ENCODE data around the gene CCDC177. TPM values are rescaled to one million over a fixed set of nuclear protein-coding genes. Genes with fewer than 3 reads are reported as not detected.

The CCDC177 gene
- total RNA-seq, 1 experiment from 2014 or later = 0.09 TPM

DNA sequence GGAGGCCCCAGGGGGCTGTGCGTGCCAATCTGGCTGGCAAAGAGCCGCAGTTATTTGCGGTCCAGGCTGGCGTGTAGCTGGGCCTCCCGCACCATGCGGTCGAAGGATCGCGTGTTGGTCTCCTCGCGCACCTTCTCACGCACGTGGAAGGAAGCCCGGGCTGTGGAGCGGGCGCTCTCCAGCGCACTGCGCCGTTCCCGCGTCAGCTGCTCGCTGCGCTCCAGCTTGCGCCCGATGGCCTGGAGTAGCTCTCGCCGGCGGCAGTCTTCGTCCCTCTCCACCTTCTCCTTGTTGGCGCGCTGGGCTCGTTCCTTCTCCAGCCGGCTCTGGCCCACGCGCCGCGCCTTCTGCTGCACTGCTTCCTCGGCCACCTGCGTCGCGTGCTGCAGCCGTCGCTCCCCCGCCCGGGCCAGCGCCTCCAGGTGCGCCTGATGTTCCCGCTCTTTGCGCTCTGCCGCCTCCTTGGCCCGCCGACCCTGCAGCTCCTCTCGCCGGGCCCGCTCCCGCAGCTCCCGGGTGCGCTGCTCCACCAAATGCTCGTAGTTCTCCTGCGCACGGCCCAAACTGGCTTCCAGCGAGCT is 3.1 kb downstream of the CCDC177 start:
- Histone ChIP-seq H3K4me3 (ENCODE audit: low read depth, low read length, poor library complexity, severe bottlenecking) (peak overlapping the region; percentile 38), H3K4me1 (ENCODE audit: insufficient read depth, low read length, poor library complexity, severe bottlenecking) (peaks cover 21% of the 10 kb centered on the region), H3K36me3 (ENCODE audit: insufficient read depth, low read length, poor library complexity, severe bottlenecking) (no peaks in the 10 kb centered on the region), H3K27me3 (replicated peaks; ENCODE audit: insufficient read depth, low read depth, low read length, poor library complexity) (peaks cover 95% of the 10 kb centered on the region), H3K9me3 (ENCODE audit: low read depth, low read length, poor library complexity, severe bottlenecking) (no peaks in the 10 kb centered on the region), H3K27ac (ENCODE audit: low read depth, low read length, poor library complexity, severe bottlenecking) (no peak overlapping the region)
- CTCF ChIA-PET = interaction anchor here (1.0 kb wide), 1 partner anchor 16 kb away, joined by 3 read pairs; no protein-coding TSS in a partner anchor
- TF ChIP-seq, protein P1, sequence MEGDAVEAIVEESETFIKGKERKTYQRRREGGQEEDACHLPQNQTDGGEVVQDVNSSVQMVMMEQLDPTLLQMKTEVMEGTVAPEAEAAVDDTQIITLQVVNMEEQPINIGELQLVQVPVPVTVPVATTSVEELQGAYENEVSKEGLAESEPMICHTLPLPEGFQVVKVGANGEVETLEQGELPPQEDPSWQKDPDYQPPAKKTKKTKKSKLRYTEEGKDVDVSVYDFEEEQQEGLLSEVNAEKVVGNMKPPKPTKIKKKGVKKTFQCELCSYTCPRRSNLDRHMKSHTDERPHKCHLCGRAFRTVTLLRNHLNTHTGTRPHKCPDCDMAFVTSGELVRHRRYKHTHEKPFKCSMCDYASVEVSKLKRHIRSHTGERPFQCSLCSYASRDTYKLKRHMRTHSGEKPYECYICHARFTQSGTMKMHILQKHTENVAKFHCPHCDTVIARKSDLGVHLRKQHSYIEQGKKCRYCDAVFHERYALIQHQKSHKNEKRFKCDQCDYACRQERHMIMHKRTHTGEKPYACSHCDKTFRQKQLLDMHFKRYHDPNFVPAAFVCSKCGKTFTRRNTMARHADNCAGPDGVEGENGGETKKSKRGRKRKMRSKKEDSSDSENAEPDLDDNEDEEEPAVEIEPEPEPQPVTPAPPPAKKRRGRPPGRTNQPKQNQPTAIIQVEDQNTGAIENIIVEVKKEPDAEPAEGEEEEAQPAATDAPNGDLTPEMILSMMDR (conservative IDR thresholded peaks at IDR 0.05; ENCODE audit: low read depth, low read length) = no peak
- TF ChIP-seq EZH2 (IDR thresholded peaks at IDR 0.05; ENCODE audit: borderline replicate concordance, low read depth, low read length, poor library complexity, severe bottlenecking) = peak; percentile 80
- intact Hi-C loops (cut with micrococcal nuclease; ENCODE audit: unreplicated experiment) = no loop called here
- no TSS peak for BruUV-seq (replicated peaks)
- DNase-seq (ENCODE audit: low spot score) = no peak
- POLR2A ChIA-PET (ENCODE audit: low non-redundant PET) = no interaction called here

DNA sequence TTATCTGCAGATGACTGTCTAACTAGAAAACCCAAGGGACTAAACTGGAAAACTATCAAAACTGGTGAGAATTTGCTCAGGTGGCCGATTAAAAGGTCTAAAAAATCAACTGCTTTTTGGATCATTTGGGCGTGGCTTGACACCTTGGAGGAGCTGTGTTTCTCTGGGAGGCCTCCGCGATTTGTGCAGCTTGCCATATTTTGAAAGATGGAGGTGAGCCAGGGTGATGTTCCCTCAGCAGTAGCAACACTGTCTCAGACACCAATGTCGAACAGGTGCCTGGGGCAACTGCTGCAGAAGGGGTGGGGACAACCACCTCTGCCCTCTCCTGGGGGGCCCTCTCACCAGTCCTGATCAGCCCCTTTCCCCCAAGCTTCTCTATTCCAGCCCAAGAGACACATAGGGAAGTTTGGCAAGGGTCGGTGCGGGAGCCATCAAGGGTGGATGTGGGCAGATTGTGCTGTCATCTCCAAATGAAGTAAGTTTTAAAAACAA is 3.8 kb downstream of the CCDC177 start:
- TF ChIP-seq, protein P1 (conservative IDR thresholded peaks at IDR 0.05; ENCODE audit: low read depth, low read length) = no peak
- TF ChIP-seq EZH2 (IDR thresholded peaks at IDR 0.05; ENCODE audit: borderline replicate concordance, low read depth, low read length, poor library complexity, severe bottlenecking) = no peak
- BruUV-seq (replicated peaks) = no TSS peak

DNA sequence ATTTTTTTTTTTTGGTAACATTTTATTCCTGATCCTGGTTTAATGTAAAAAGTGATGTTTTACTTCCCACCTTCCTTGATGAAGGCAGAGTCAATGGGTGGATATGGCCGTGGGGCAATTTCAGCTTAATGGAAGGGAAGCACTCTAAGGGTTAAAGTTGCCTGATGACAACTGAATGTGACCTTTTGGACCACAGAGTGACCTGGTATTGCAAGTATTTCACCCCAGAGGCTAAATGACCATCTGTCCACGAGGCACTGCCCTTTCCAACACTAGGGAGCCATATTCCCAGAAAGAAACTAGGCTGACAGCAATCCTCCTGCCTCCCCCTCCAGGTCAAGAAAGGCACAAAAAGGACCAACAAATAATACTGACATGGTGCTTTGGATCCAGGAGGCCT is 4.8 kb downstream of the CCDC177 start:
- intact Hi-C loops (cut with micrococcal nuclease; ENCODE audit: unreplicated experiment) = no loop called here

More for the DNA sequence above, 3.8 kb downstream of the CCDC177 start:
- ChIA-PET POLR2A (ENCODE audit: low non-redundant PET) (no interaction called here), CTCF (interaction anchor here (1.0 kb wide), 1 partner anchor 15 kb away, joined by 3 read pairs; no protein-coding TSS in a partner anchor)
- Histone ChIP-seq H3K4me3 (ENCODE audit: low read depth, low read length, poor library complexity, severe bottlenecking) (no peak overlapping the region), H3K27ac (ENCODE audit: low read depth, low read length, poor library complexity, severe bottlenecking) (no peak overlapping the region), H3K4me1 (ENCODE audit: insufficient read depth, low read length, poor library complexity, severe bottlenecking) (peaks cover 21% of the 10 kb centered on the region), H3K9me3 (ENCODE audit: low read depth, low read length, poor library complexity, severe bottlenecking) (no peaks in the 10 kb centered on the region), H3K36me3 (ENCODE audit: insufficient read depth, low read length, poor library complexity, severe bottlenecking) (no peaks in the 10 kb centered on the region), H3K27me3 (replicated peaks; ENCODE audit: insufficient read depth, low read depth, low read length, poor library complexity) (peaks cover 95% of the 10 kb centered on the region)
- intact Hi-C loops (cut with micrococcal nuclease; ENCODE audit: unreplicated experiment) = no loop called here
- DNase-seq (ENCODE audit: low spot score) = no peak

More for the DNA sequence above, 4.8 kb downstream of the CCDC177 start:
- Histone ChIP-seq H3K27me3 (replicated peaks; ENCODE audit: insufficient read depth, low read depth, low read length, poor library complexity) (peaks cover 97% of the 10 kb centered on the region), H3K36me3 (ENCODE audit: insufficient read depth, low read length, poor library complexity, severe bottlenecking) (no peaks in the 10 kb centered on the region), H3K9me3 (ENCODE audit: low read depth, low read length, poor library complexity, severe bottlenecking) (no peaks in the 10 kb centered on the region), H3K27ac (ENCODE audit: low read depth, low read length, poor library complexity, severe bottlenecking) (no peak overlapping the region), H3K4me1 (ENCODE audit: insufficient read depth, low read length, poor library complexity, severe bottlenecking) (peaks cover 21% of the 10 kb centered on the region), H3K4me3 (ENCODE audit: low read depth, low read length, poor library complexity, severe bottlenecking) (no peak overlapping the region)
- ChIA-PET CTCF (no interaction called here), POLR2A (ENCODE audit: low non-redundant PET) (no interaction called here)
- BruUV-seq (replicated peaks) = no TSS peak
- TF ChIP-seq, protein P1 (conservative IDR thresholded peaks at IDR 0.05; ENCODE audit: low read depth, low read length) = no peak
- no peak for TF ChIP-seq EZH2 (IDR thresholded peaks at IDR 0.05; ENCODE audit: borderline replicate concordance, low read depth, low read length, poor library complexity, severe bottlenecking)
- DNase-seq (ENCODE audit: low spot score) = no peak
